Measurements from ENCODE around the gene HAUS7.

HAUS7 gene

DNA sequence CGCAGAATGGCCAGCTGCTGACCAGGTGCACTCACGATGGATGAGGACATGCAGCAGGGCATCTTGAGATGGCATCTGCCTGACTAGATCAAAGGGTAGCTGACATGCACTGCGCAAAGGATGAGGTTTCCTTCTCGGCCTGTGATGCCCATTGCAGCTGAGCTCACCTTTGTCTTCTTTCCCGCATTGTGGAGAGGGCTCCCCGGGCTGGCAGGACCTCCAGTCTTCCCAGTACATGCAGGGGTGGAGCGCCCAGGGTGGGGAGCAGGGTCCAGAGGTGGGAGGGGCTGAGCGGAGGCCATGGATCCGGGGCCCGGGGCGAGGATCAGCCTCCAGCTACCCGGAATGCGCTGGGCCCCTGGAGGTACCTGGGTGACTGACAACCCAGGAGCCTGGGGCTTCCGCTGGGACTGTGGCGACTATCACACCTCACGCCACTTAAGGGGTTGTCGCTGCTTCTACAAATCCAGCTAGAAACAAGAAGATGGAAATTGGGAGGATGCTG lies 36.5 kb downstream of the HAUS7 start:
- no peak overlapping the region for H3K4me2 ChIP-seq (ENCODE audit: low read depth, low read length, poor library complexity, severe bottlenecking)
- no peaks in the 10 kb centered on the region for H4K20me1 ChIP-seq (ENCODE audit: insufficient read depth, low read length, poor library complexity, severe bottlenecking)
- H3K27me3 ChIP-seq (ENCODE audit: insufficient read depth, low read length, poor library complexity, severe bottlenecking): no peaks in the 10 kb centered on the region
- no peaks in the 10 kb centered on the region for H3K9me3 ChIP-seq (ENCODE audit: insufficient read depth, low read depth, low read length)
- H3K36me3 ChIP-seq (ENCODE audit: insufficient read depth, low read length): no peaks in the 10 kb centered on the region
- H3F3A ChIP-seq (ENCODE audit: low read depth): no peaks in the 10 kb centered on the region
- H3K9ac ChIP-seq (ENCODE audit: low read depth, low read length, poor library complexity, severe bottlenecking): no peak overlapping the region
- H3K9me2 ChIP-seq (replicated peaks; ENCODE audit: low read depth, low read length): no peaks in the 10 kb centered on the region
- no peak overlapping the region for H3K4me3 ChIP-seq (ENCODE audit: low read length, poor library complexity, severe bottlenecking)
- H3K79me2 ChIP-seq (ENCODE audit: insufficient read depth, low read length): no peaks in the 10 kb centered on the region
- TF ChIP-seq EZH2phosphoT487 (IDR thresholded peaks at IDR 0.05; ENCODE audit: borderline replicate concordance): no peak
- no peak for TF ChIP-seq CTCF (conservative IDR thresholded peaks at IDR 0.05; ENCODE audit: low read length)
- no peaks in the 10 kb centered on the region for H3K4me1 ChIP-seq (ENCODE audit: insufficient read depth, low read length, poor library complexity, severe bottlenecking)
- no peak overlapping the region for H2AFZ ChIP-seq (ENCODE audit: low read length)

DNA sequence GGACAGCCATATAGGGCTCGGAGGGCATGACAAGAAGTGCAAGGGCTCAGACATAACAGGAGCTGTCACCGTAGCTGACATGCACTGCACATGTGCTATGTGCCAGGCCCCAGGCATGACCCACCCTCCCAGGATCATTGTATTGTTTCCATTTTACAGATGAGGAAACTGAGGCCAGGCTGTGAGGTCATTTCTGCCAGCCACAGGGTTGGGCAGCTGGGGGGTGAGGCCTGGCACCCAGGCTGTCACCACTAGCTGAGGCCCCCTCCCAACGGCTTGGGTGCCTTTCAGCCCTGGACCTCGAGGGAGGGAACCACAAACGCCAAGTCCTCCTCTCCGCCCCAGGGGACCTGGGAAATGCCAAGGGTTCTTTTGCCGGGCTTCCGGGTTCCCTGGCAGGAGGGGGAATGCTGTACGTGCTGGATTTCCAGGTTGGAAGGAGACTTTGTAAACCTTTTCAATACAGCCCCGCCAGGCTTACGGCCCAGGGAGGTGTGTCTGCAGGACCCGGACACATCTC lies 37.2 kb downstream of the HAUS7 start:
- no peak overlapping the region for H3K4me2 ChIP-seq (ENCODE audit: low read depth, low read length, poor library complexity, severe bottlenecking)
- H3K36me3 ChIP-seq (ENCODE audit: insufficient read depth, low read length): no peaks in the 10 kb centered on the region
- H3F3A ChIP-seq (ENCODE audit: low read depth): no peaks in the 10 kb centered on the region
- H2AFZ ChIP-seq (ENCODE audit: low read length): no peak overlapping the region
- TF ChIP-seq CTCF (conservative IDR thresholded peaks at IDR 0.05; ENCODE audit: low read length) (no peak), EZH2phosphoT487 (IDR thresholded peaks at IDR 0.05; ENCODE audit: borderline replicate concordance) (no peak)
- H3K9me3 ChIP-seq (ENCODE audit: insufficient read depth, low read depth, low read length): no peaks in the 10 kb centered on the region
- H3K27me3 ChIP-seq (ENCODE audit: insufficient read depth, low read length, poor library complexity, severe bottlenecking): no peaks in the 10 kb centered on the region
- no peaks in the 10 kb centered on the region for H3K79me2 ChIP-seq (ENCODE audit: insufficient read depth, low read length)
- no peaks in the 10 kb centered on the region for H4K20me1 ChIP-seq (ENCODE audit: insufficient read depth, low read length, poor library complexity, severe bottlenecking)
- no peaks in the 10 kb centered on the region for H3K4me1 ChIP-seq (ENCODE audit: insufficient read depth, low read length, poor library complexity, severe bottlenecking)
- H3K9me2 ChIP-seq (replicated peaks; ENCODE audit: low read depth, low read length): no peaks in the 10 kb centered on the region
- no peak overlapping the region for H3K9ac ChIP-seq (ENCODE audit: low read depth, low read length, poor library complexity, severe bottlenecking)
- H3K4me3 ChIP-seq (ENCODE audit: low read length, poor library complexity, severe bottlenecking): no peak overlapping the region

GRCh38 chrX:153430796-153431195 lies 39.6 kb downstream of the HAUS7 start:
- no peaks in the 10 kb centered on the region for H4K20me1 ChIP-seq (ENCODE audit: insufficient read depth, low read length, poor library complexity, severe bottlenecking)
- no peaks in the 10 kb centered on the region for H3F3A ChIP-seq (ENCODE audit: low read depth)
- H3K36me3 ChIP-seq (ENCODE audit: insufficient read depth, low read length): no peaks in the 10 kb centered on the region
- H3K4me1 ChIP-seq (ENCODE audit: insufficient read depth, low read length, poor library complexity, severe bottlenecking): no peaks in the 10 kb centered on the region
- no peaks in the 10 kb centered on the region for H3K9me3 ChIP-seq (ENCODE audit: insufficient read depth, low read depth, low read length)
- H3K9me2 ChIP-seq (replicated peaks; ENCODE audit: low read depth, low read length): no peaks in the 10 kb centered on the region
- H3K9ac ChIP-seq (ENCODE audit: low read depth, low read length, poor library complexity, severe bottlenecking): no peak overlapping the region
- no peaks in the 10 kb centered on the region for H3K79me2 ChIP-seq (ENCODE audit: insufficient read depth, low read length)
- H2AFZ ChIP-seq (ENCODE audit: low read length): no peak overlapping the region
- no peaks in the 10 kb centered on the region for H3K27me3 ChIP-seq (ENCODE audit: insufficient read depth, low read length, poor library complexity, severe bottlenecking)
- no peak overlapping the region for H3K4me3 ChIP-seq (ENCODE audit: low read length, poor library complexity, severe bottlenecking)
- TF ChIP-seq CTCF (conservative IDR thresholded peaks at IDR 0.05; ENCODE audit: low read length) (no peak), EZH2phosphoT487 (IDR thresholded peaks at IDR 0.05; ENCODE audit: borderline replicate concordance) (no peak)
- H3K4me2 ChIP-seq (ENCODE audit: low read depth, low read length, poor library complexity, severe bottlenecking): no peak overlapping the region

Measured in Loucy (cell line).